CD4-positive, alpha-beta T cell treated with Interleukin-6 at 100 ng/mL for 8 hours (primary cell): ENCODE measurements around the gene CMTR1.
"Not testable (repeated sequence)": the region's sequence is repeated elsewhere in the genome, so short reads cannot be mapped to it uniquely, and the experiment has no call there.

Experiments
- DNase-seq: peaks from one replicate; pipeline ENCODE4 v3.0.0-alpha.2; 2020; ENCODE audit warnings: mixed read lengths, low spot score

The CMTR1 gene

DNA sequence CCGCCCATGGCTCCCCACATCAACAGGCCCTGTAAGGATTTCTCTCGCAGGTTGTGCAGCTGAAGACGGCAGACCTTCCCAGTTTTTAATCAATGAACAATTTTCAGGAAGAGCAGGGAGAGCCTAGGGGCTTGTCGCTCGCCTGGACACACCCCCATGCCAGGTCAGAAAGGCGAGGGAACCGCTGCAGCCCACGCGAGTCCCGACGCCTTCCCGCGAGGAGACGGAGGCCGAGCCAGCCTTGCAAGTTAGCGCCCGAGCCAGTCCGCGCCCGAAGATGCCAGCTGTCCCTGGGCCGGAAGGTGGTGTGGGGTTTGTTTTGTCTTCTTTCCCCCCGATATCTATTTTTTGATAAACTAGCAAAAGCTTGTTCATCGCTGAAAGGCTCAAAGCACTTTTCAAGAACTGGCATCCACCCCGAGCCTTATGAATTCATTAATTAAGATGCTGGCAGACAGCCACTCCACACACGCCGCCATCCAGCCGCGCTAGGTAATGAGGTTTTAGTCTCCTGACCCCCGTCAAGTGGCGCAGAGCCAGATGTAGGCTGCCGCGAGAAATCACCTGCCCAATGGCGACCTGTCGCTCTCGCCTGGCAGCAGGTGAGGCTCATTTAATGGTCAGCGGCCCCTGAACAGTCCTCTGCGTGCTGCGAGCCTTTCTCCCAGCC is 60.1 kb downstream of the CMTR1 start:
- DNase-seq = no peak

DNA sequence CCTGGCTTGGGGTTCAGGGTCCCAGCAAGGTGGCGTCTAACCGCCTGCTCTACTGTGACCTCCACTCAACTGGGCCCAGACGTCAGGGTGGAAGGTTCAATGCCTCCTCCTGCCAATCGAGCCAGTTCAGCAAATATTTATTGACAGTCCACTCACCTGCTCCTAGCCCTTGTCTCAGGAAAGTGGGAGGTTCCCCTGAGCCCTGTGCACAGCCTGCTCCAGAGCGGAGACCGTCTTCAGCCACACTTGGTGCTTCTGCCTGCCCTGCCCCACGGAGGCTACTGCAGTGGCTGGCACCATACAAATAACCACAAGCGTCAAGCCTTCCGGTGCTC is 60.6 kb downstream of the CMTR1 start:
- DNase-seq = no peak

DNA sequence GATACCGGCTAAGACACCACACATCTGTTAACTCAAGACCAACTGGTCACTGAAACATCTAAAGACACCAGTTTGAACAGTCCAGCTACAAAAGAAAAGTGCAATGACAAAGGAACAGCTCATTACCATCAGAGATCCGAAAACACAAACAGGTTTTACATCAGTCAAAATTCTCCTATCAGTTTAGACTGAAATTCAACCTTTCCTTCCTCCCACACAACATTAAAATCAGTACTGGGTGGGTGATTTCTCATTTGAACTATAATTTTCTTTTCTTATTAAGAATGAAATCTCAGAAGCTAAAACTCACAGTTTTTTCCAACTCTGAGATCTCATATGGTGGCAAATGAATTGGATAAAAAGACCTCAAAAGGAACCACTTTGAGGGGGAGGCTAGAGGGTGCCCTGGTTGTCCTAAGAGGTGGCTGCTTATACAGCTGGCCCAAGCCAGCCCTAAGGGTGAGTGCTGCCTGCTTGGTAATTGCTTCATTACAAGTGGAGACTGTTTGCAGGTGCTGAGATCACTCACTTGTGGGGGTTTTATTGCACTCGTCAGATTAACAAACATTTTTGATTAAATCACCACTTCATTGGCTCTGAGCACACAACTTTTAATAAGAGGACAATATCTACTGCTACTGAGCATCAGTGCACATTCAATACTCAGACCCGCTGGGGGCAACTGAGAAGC is 62.4 kb downstream of the CMTR1 start:
- DNase-seq = no peak

DNA sequence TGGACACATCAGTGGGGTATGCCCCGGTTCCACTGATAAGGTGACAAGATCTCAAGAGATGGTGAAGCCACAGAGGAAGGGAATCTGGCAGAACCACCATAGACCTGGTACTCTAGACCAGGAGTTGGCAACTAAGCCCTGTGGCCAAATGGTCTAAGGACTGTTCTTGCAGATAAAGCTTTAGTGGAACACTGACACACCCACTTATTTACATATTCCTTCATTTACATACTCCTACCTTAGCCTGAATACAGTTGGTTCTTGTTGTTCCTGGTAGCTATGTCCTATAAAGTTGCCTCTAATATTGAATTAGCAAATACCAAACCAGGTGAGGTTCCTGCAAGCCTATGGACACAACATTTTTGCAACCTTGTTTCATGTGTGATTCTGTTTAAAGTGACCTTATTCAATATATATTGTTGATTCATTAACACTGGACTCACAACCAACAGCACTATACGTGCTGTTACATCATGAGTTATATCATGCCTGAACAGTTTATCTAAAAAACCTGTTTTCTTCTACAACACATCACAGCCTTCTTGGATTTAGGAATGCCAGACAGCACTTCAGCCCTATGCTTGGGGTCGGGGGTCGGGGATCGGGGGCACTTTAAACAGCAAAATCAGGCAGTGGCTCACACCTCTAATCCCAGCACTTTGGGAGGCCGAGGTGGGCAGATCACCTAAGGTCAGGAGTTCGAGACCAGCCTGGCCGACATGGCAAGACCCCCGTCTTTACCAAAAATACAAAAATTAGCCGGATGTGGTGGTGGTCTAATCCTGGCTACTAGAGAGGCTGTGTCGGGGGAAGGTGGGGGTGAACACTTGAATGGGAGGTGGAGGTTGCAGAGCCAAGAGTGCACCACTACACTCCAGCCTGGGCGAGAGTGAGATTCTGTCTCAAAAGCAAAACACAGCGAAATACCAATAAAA is 64.2 kb downstream of the CMTR1 start:
- DNase-seq = no peak

DNA sequence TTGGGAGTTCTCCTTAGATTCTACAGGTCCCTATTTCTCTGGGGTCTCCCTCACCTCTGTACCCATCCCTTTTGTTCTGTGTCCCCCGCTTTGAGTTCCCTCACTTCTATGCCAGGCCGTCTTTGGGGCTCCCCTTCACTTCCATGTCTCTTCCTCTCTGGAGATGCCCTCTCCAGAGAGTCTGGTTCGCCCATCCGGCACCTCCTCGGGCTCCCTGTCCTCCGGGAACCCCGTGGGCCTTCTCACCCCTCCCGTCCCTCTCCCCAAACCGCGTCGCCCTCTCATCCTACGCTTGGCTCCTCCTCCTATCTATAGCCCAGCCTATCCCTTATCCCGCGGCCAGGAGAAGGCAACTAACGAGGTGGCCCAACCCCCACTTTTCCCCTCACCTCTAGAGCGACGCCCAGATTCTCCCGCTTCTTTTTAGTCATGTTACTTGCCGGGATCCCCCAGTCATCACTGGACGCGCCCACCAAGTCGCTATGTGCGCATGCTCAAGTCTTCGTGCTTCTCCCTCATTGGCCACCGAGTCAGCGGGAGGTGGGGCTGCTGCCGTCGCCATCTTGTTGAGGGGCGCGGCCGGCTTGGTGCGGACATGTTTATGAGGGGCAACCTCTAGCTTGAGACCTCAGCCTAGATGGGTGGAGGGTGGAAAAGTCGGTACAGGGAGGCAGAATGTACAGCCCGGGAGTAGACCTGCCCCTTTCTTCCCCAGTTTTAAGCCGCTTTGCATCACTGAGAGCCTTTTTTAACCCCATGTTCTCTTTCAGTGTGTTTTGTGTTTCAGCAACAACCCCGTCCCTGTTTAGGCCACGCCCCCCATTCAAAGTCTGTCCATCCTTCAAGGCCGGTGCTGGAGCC is 66.6 kb downstream of the CMTR1 start, which contains the start of gene CCDC167:
CCDC167 (minus strand) TSS at position 461 of the 861 bp plus-strand sequence; CDS start at position 431, 30 bp downstream.
- peak; percentile 96 for DNase-seq

DNA sequence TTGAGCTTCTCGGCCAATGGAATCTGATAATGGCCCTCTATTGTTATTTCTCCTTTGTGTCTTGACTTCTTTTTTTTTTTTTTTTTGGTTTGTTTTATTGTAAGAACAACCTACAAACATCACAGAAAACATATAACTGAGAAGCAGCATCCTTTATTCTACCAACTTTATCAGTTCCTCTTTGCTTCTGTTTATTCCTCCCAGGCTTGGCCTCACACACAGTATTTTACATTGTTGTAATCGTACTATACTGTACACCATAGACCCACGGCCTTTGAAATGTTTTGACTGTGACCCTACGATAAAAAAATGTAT is 67.2 kb downstream of the CMTR1 start:
- DNase-seq = no peak

DNA sequence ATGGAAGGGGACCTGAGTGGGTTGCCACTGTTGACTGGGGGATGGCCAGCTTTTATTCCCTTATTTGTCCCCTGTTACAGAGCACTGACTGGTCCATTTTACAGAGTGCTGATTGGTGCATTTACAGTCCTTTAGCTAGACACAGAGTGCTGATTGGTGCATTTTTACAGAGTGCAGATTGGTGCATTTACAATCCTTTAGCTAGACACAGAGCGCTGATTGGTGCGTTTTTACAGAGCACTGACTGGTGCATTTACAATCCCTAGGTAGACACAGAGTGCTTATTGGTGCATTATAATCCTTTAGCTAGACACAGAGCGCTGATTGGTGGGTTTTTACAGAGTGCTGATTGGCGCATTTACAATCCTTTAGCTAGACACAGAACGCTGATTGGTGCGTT is 67.9 kb downstream of the CMTR1 start:
- DNase-seq = not testable (repeated sequence)

DNA sequence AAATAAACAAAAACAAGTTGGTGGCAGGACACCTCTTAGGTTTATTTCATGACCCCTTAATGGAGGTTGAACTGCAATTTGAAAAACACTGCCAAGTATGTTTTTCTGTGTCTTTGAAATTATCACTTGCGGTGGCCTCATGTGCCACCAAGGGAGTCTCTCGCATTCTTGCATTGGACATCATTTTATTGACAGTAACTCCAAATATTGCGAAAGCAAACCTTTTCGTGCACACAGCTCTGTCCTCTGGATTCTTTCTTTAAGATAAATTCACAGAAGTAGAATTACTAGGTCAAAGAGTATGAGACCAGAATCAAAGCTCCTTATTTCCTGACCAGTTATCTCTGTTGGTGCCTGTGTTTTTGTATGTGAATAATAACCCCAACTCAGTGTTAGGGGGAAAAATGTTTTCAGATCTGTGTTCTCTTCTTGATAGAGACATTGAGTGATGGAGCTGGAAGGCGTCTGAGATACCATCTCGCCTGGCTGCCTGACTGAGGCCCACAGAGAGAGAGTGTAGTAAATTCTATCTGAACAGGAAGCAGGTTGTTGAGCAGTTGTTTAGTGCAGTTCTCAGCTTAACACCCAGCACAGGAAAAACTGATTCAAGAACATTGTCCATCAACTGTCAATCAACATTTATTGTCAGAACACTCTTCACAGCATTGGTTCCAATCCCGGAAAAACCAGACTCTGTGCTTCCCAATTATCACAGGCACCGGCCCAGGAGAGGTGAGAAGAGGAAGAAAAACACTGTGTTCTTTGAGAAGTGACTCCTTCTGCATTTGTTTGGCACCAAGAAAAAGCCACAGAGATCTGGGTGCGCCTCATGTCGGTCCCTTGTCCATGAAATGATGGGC is 68.8 kb downstream of the CMTR1 start:
- peak; percentile 69 for DNase-seq

DNA sequence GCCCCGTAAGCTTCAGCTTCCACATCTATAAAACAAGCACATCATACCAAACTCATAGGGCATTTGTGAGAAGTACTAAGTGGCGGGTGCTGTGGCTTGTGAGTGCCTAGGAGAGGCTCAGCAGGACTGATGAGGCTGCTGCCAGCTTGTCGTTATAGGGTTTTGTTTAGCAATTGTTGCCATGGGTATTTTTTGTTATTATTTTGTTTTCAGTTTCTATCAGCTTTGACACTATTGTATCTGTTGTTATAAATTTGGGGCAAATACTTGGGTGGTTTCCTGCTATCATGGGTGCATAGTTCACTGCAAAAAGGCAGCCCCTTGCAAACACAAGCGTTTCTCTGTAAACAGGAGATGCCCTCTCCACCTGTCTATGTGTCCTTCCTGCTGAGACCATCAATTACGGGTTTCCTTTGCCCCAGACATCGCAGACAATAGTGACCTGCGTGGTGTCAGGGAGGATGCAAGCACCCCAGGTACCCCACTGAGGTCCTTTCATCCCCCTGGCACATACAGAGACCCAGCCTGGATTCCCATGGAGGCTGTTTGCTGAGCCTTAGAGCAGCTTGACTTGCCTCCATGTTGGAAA is 69.8 kb downstream of the CMTR1 start:
- DNase-seq = peak; percentile 59

DNA sequence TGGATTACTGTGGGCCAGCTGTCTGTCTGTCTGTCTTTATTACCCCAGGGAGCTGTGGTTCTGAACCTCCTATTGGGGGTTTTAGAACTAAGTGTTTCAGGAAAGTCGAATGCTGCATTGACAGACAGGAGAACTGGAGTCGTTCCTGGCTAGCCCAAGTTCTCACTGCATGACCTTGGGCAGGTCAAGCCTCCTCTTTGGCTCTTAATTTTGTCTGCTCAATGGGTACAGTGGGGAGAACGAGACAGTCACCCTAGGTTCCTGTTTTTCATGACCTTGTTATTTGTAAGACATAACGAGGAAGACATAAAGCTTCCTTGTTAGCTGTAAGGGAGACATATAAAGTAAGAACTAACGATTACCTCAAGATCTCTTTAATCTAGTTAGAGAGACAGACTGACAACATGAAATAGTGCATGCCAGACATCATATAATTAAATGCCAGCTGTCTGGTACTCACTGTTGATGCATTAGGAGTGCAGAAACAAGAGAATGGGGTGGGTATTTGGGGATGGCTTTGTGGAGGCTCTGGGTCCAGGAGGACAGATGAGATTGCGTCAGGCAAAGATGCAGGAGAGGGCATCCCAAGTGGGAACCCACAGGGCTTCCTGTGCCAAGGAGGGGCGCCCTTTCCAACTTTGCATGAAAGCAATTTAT is 70.4 kb downstream of the CMTR1 start:
- DNase-seq = no peak

DNA sequence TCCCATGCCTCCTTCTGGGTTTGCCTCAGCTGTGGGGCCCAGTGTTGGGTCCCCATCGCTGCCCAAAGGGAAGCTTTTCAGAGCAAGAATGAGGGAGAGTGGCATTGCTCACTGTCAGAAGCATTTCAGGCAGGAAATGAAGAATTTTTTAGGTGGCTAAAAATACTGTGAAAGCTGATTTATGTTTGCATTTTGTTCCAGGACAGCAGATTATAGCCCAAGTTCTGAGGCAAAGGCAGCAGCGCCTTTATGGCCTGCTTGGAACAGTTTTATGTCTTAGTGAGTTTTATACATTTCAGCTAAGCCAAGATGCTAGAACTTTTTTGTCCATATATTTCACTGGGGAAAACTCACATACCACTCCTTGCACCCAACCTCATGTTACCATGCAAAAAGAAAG is 71.0 kb downstream of the CMTR1 start:
- DNase-seq = no peak

DNA sequence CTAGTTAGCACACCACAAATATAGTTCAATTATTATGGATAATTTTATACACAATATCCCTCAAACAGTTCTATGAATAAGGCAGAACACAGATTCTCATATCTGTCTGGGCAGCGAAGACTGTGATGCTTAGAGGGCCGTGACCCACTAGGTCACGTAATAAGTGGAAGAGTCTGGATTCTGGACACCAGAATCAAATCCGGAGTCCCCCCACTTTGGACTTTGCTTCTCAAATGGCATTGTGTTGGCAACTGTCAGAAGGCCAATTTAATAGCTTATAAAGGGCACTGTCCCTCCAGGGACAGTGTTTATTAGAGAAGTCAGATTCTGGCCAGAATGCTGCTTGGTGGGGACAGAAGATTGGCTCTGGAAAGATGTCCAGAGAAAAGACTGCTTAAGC is 73.5 kb downstream of the CMTR1 start:
- no peak for DNase-seq

DNA sequence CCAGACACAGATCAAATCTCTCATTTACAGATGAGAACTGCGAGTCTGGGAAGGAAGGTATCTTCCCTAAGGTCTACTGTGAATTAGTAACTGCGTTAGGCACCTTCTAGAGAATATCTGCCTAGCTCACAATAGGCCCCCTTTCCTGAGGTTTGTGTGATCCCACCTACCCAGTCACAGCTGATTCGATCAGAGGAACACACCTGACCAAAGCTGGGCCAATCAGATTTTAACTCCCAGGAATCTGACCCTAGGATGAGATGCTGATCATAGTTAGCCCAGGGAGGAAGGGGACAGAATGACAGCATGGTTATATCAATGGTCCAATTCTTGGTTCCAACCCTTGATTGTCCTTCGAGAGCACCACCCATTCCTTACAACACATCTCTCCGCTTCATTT is 74.1 kb downstream of the CMTR1 start:
- DNase-seq = no peak

DNA sequence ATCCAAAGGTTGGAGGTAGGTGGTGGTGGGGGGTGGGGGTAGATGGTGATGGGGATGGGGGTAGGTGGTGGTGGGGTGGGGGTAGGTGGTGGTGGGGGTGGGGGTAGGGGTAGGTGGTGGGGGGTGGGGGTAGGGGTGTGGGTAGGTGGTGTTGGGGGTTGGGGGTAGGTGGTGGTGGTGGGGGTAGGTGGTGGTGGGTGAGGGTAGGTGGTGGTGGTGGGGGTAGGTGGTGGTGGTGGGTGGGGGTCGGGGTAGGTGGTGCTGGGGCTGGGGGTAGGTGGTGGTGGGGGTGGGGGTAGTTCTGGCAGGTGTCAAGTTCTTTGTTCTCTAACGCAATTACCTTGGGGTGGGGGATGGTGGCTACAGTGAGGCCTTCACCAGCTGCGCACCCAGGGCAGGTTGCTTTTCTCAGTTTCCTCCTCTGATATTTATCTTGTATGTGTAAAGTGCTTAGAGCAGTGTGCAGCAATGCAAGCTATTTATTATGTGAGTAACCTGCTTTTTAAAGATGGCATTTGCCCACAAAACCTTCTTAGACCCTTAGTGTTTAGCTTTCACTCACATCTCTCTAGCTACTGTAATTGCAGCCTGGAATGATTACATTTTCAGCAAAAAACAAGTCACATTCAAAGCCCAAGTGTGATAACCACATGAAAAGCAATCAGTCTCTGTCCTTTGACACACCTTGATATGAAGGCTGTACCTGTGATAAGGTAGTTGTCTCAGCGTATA is 74.8 kb downstream of the CMTR1 start:
- DNase-seq = peak; percentile 63

DNA sequence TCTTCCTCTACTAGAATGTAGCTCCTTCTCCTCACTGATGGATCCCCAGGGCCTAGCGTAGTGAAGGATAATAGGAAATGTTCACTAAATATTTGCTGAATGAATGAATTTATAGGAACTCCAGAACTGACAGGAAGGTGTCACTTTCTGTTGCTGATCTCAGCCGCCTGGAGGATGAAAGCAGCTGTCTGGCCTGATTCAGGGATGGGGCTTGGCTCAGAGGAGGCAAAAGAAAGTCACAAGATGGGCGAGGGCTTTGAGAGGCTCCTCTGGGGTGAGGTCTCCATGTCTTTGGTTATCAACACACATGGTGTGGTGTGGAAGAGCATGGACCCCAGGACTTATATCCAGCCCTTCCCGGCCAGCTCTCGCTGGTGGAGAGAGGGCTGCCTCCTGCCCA is 78.2 kb downstream of the CMTR1 start:
- no peak for DNase-seq

DNA sequence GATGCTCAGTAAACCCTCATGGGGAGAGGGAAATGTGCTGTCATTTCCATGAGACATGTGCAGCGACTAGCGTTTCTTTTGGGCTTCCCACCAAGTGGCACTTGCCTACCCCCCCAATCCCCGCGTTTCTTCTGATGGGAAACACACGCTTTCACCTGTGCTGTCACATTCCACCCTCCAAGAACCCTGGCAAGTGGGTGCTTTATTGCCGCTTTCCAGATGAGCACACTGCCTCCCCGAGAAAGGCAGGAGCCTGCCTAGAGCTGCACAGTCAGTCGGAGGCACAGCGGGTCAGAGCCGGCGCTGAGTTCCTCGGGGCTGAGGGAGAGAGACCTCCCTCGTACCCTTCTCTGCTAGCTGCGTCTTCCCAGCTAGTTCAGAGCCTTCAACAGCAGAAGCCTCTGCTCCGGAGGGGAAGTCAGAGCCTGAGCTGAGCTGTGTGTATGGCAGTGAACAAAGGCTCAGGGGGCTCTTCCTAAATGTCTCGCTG is 78.9 kb downstream of the CMTR1 start:
- DNase-seq = no peak

DNA sequence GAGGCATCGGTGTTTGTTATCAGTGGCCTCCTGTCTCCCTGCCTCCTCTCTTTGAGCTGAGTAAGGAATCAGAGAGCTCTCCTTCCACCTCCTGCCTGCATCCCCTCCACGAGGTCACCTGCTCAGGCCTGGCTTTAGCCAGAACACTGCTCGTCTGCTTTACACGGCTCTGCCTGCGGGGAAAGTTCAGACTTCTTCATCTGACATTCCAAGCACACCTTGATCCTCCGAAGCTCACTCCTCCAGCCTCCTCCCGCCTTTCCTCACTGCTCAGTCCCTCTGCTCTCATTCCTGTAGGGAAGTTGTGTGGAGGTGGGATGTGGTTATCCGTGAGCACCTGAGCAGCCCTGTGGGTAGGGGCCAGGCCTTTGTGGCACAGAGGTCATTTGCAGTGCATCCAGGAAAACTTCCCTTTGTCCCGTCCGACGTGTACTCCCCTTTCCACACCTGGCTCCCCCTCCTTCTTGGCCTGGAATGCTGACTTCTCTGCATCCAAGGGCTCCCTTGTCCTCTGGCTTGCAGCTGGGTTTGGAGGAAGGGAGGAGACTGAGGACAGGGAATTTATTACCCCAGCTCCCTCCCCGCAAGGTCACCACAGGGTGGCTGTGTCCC is 79.5 kb downstream of the CMTR1 start:
- DNase-seq = no peak

DNA sequence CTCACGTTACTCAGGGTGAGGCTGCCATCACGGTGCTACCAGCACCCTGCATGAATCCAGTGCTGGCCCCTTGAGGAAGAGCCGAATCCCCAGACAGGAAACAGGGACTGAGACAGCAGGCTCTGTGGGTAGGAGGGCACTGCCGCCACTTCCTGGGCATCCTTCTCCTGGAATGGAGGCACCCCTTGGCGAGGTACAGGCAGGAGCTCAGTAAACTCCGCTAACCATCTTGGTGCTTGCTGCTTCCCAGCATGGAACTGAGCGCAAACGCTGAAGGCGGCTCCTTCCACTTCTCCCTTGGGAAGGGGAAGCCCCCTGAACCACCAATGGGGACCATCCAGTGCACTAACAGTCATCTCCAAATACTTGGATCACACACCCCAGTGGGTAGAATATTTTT is 80.1 kb downstream of the CMTR1 start:
- DNase-seq = no peak

DNA sequence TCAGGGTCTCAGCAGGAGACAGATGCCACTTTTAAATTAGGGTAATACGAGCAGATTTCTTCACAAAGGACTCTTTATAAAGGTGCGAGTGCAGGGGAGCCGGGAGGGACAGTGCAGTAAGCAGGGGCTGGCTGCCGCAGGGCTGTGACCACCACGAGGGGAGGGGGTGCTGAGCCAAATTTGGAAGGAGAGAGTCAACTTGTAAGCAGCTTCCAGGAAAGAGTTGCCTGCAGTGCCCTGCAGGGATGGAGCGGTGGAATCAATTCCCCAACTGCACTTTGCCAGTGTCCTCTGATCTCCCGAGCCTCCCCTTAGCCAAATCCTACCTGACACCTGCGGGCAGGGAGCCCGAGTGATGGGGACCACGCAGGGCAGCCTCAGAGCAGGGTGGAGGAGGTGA is 80.6 kb downstream of the CMTR1 start:
- no peak for DNase-seq
